Endothelial cell of umbilical vein (primary cell): Measurements from ENCODE around the gene PKNOX2. TPM values are rescaled to one million over a fixed set of nuclear protein-coding genes. Genes with fewer than 3 reads are reported as not detected.

Experiments used
- BruUV-seq: library from RNA; stranded (reverse); fragments of 400-500 nt; replicated peaks from 2 replicates; lab custom pipeline; 2021; lab: Mats Ljungman, UMichigan
- CTCF ChIA-PET: fragments of 300-600, 350-600 bp; sonication (Branson Sonifier 250); formaldehyde crosslinking; loops from one replicate; lab custom pipeline; 2021; ENCODE audit warnings: antibody characterized with exemption, inconsistent platforms; lab: Charles Lee
- POLR2A ChIA-PET: fragments of 300-600, 350-600 bp; sonication (Branson Sonifier 250); formaldehyde crosslinking; loops from one replicate; lab custom pipeline; 2021; ENCODE audit warnings: antibody characterized with exemption, inconsistent platforms; lab: Charles Lee
- DNase-seq: peaks from one replicate; pipeline ENCODE4 v3.0.0-alpha.2; 2011; ENCODE audit warnings: low read depth, low spot score
- FAIRE-seq: peaks from 2 replicates; lab custom pipeline; 2011; peaks lifted over from hg19 to GRCh38; lab: Jason Lieb, UNC
- H2AFZ ChIP-seq: 2 replicates; pipeline ENCODE4 v1.6.0; 2012; ENCODE audit warnings: low read depth, low read length, control low read depth, inconsistent platforms
- H3K27ac ChIP-seq: 2 replicates; pipeline ENCODE4 v1.5.1; 2011; ENCODE audit warnings: low read depth, mild to moderate bottlenecking, control low read depth, low read length, moderate library complexity; ENCODE audit not compliant: insufficient read depth
- H3K27me3 ChIP-seq, 2 experiments: 2 replicates each; pipeline versions ENCODE4 v1.6.0 to v1.6.1; 2011; ENCODE audit warnings: low read length in 2 of 2, mixed read lengths in 1 of 2; ENCODE audit not compliant: control insufficient read depth in 2 of 2, insufficient read depth in 2 of 2
- H3K36me3 ChIP-seq, 2 experiments: 2 replicates in 1 of 2; 3 replicates in 1 of 2; pipeline ENCODE4 v1.5.1; 2011; ENCODE audit warnings: low read length in 2 of 2, mild to moderate bottlenecking in 1 of 2, moderate library complexity in 1 of 2; ENCODE audit not compliant: control insufficient read depth in 2 of 2, insufficient read depth in 2 of 2; ENCODE audit errors: extremely low read depth in 1 of 2
- H3K4me1 ChIP-seq: 3 replicates; pipeline ENCODE4 v1.5.1; 2011; ENCODE audit warnings: mild to moderate bottlenecking, low read length; ENCODE audit not compliant: control insufficient read depth, insufficient read depth; ENCODE audit errors: extremely low read depth
- H3K4me2 ChIP-seq: 2 replicates; pipeline ENCODE4 v1.6.1; 2011; ENCODE audit warnings: low read length, control low read depth, mixed read lengths; ENCODE audit not compliant: insufficient read depth
- H3K4me3 ChIP-seq, 3 experiments: fragments of 200-600 bp in 1 of 3; sonication (generic), shearing (Covaris generic) in 1 of 3; replicated peaks in 1 of 3; 2 replicates each; pipeline ENCODE4 v1.5.1; 2011 to 2016; ENCODE audit warnings: control low read depth in 3 of 3, low read length in 3 of 3, mild to moderate bottlenecking in 2 of 3, inconsistent platforms in 1 of 3, low read depth in 1 of 3, moderate library complexity in 1 of 3; ENCODE audit not compliant: insufficient read depth in 1 of 3
- H3K79me2 ChIP-seq: 2 replicates; pipeline ENCODE4 v1.6.0; 2012; ENCODE audit warnings: low read length, inconsistent platforms; ENCODE audit not compliant: control insufficient read depth, insufficient read depth
- H3K9ac ChIP-seq: replicated peaks from 2 replicates; pipeline ENCODE3; 2011; ENCODE audit warnings: low read length, control low read depth; ENCODE audit not compliant: insufficient read depth; ENCODE audit errors: extremely low read depth
- H3K9me1 ChIP-seq: replicated peaks from 3 replicates; pipeline ENCODE4 v1.6.0; 2011; ENCODE audit warnings: mild to moderate bottlenecking, low read length; ENCODE audit not compliant: control insufficient read depth, insufficient read depth; ENCODE audit errors: extremely low read depth
- H3K9me3 ChIP-seq: replicated peaks from 2 replicates; pipeline ENCODE4 v1.5.1; 2012; ENCODE audit warnings: low read length, inconsistent platforms; ENCODE audit not compliant: control insufficient read depth, insufficient read depth
- H4K20me1 ChIP-seq: replicated peaks from 2 replicates; pipeline ENCODE3; 2011; ENCODE audit warnings: mild to moderate bottlenecking, low read length; ENCODE audit not compliant: control insufficient read depth, insufficient read depth; ENCODE audit errors: extremely low read depth
- CTCF ChIP-seq, 2 donors: IDR thresholded peaks; 1 replicate in 1 of 2; 2 replicates in 1 of 2; pipeline ENCODE4 v1.5.1; 2011; ENCODE audit warnings: low read length in 2 of 2, mild to moderate bottlenecking in 2 of 2, moderate library complexity in 2 of 2, control low read depth in 1 of 2, inconsistent platforms in 1 of 2, low read depth in 1 of 2; ENCODE audit not compliant: insufficient read depth in 1 of 2; ENCODE audit errors: extremely low read depth in 1 of 2
- EZH2 ChIP-seq: IDR thresholded peaks from 2 replicates; pipeline ENCODE4 v1.6.1; 2012; ENCODE audit warnings: borderline replicate concordance, low read depth, mild to moderate bottlenecking, moderate library complexity, low read length, inconsistent platforms; ENCODE audit not compliant: severe bottlenecking
- FOS ChIP-seq: IDR thresholded peaks from 2 replicates; pipeline ENCODE4 v1.6.1; 2011; ENCODE audit warnings: mild to moderate bottlenecking, low read length, moderate library complexity, borderline replicate concordance; ENCODE audit not compliant: insufficient read depth
- JUN ChIP-seq: IDR thresholded peaks from 2 replicates; pipeline ENCODE4 v1.6.1; 2011; ENCODE audit warnings: borderline replicate concordance, low read depth; ENCODE audit not compliant: insufficient read length, insufficient read depth
- MAX ChIP-seq: IDR thresholded peaks from 2 replicates; pipeline ENCODE4 v1.6.1; 2011; ENCODE audit not compliant: insufficient read depth, insufficient read length
- MYC ChIP-seq: IDR thresholded peaks from one replicate; pipeline ENCODE4 v1.6.1; 2011; ENCODE audit warnings: mild to moderate bottlenecking, low read depth, low read length
- POLR2A ChIP-seq: IDR thresholded peaks from 2 replicates; pipeline ENCODE4 v1.6.1; 2012; ENCODE audit warnings: low read depth, mild to moderate bottlenecking, control low read depth, low read length
- POLR2AphosphoS5 ChIP-seq: IDR thresholded peaks from 2 replicates; pipeline ENCODE4 v1.6.1; 2012; ENCODE audit warnings: low read depth, mild to moderate bottlenecking, control low read depth, low read length, moderate library complexity; ENCODE audit not compliant: insufficient read depth
- dilution Hi-C: fragments of 300-500 bp; cut with MboI; formaldehyde crosslinking; loops from one replicate; pipeline ENCODE4 v1.15.0; 2019; ENCODE audit warnings: low sequenced_read_pairs; ENCODE audit not compliant: extremely low pct_ligation_motif_present
- intact Hi-C: fragments of 100-400 bp; cut with micrococcal nuclease; formaldehyde crosslinking; loops from one replicate; pipeline ENCODE4 v1.10.0; 2022
- polyA plus RNA-seq, 4 experiments: library from polyadenylated mRNA; depleted of rRNA in 3 of 4; stranded (reverse) in 3 of 4; unstranded in 1 of 4; fragments of >200 nt; gene quantifications; 2 replicates each; pipeline versions ENCODE4 v1.2.1 to v1.2.3, GENCODE V29; 2011 to 2012; ENCODE audit warnings: missing spikeins in 1 of 4
- total RNA-seq: library from RNA; stranded (reverse); gene quantifications from 2 replicates; pipeline ENCODE4 v1.2.3, GENCODE V29; 2021

The PKNOX2 gene
- total and polyA plus RNA-seq, 2 donors (not counting 3 experiments of a cell fraction or from before 2014, with no cell fraction given) = 0.11 to 0.91 TPM

- H3K4me3 ChIP-seq = no peak overlapping the region
- no peak for TF ChIP-seq CTCF (IDR thresholded peaks at IDR 0.05; ENCODE audit: extremely low read depth in 1 of 2, insufficient read depth in 1 of 2, low read depth in 1 of 2, low read length in 2 of 2)
- TF ChIP-seq POLR2A = no peak
- TF ChIP-seq MAX = no peak
- TF ChIP-seq MYC = no peak
- TF ChIP-seq JUN = no peak
- no peak for TF ChIP-seq FOS
- no peak for TF ChIP-seq POLR2AphosphoS5
- TF ChIP-seq EZH2 = no peak
- H3K9me3 ChIP-seq = no peaks in the 10 kb centered on the region
- H3K9me1 ChIP-seq = no peaks in the 10 kb centered on the region
- H3K4me1 ChIP-seq = no peaks in the 10 kb centered on the region
- intact Hi-C loops = no loop called here
- POLR2A ChIA-PET = no interaction called here
- H3K9ac ChIP-seq = no peak overlapping the region
- DNase-seq (no peak), FAIRE-seq (no peak)
- CTCF ChIA-PET = interaction anchor here (1.0 kb wide), 1 partner anchor 10 kb away, joined by 3 read pairs; no protein-coding TSS in a partner anchor
- no peak overlapping the region for H2AFZ ChIP-seq
- dilution Hi-C loops = no loop called here
- peaks cover 0 to 1% of the 10 kb centered on the region in 2 experiments for H3K27me3 ChIP-seq
- H3K4me2 ChIP-seq = no peak overlapping the region
- H4K20me1 ChIP-seq = no peaks in the 10 kb centered on the region
- no TSS peak for BruUV-seq
- no peak overlapping the region for H3K27ac ChIP-seq
- no peaks in the 10 kb centered on the region for H3K79me2 ChIP-seq
- H3K36me3 ChIP-seq = no peaks in the 10 kb centered on the region
Measured at GRCh38 chr11:125413226-125413625, 248.7 kb downstream of the PKNOX2 start.
